IPS-NIHi7 (cell line): Measurements from ENCODE around the gene GATA6.

Experiments
- DNase-seq: peaks from one replicate; pipeline ENCODE4 v3.0.0; 2012; ENCODE audit warnings: mixed read lengths; ENCODE audit errors: extremely low spot score

The GATA6 gene

DNA sequence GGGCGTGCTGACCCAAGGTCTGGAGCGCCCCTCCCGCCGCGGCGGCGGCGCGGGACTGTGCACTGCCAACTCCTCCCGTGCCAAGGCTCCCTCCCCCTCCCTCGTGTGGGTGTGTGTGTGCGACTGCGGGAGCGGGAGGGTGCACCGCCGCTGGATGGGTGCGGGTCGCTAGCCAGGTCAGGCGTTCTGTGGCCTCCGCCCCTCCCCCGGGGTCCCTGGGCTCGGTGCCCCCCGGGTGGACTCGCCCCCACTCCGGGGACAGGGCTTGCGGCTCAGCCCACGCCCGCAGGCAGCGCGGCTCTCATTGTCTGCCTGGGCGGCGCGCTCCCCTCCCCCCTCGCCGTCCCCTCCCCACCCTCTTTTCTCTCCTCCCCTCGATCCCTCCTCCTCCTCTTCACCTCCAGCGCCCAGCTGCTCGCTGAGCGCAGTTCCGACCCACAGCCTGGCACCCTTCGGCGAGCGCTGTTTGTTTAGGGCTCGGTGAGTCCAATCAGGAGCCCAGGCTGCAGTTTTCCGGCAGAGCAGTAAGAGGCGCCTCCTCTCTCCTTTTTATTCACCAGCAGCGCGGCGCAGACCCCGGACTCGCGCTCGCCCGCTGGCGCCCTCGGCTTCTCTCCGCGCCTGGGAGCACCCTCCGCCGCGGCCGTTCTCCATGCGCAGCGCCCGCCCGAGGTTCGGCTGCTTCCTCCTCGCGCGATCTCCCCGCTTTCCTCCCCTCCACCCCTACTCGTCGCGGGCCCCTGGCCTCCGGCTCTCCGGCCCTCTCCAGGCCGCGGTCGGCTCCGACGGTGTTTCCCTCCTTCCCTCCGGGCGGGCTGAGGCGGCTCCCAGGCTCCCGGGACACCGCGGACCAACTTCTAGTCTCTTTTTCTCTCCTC, at the start of gene GATA6:
Gene GATA6 (plus strand): TSS at position 579 of the 878 bp plus-strand sequence. CDS start 1,556 bp downstream, outside the sequence.
- DNase-seq, result peak; percentile 74

DNA sequence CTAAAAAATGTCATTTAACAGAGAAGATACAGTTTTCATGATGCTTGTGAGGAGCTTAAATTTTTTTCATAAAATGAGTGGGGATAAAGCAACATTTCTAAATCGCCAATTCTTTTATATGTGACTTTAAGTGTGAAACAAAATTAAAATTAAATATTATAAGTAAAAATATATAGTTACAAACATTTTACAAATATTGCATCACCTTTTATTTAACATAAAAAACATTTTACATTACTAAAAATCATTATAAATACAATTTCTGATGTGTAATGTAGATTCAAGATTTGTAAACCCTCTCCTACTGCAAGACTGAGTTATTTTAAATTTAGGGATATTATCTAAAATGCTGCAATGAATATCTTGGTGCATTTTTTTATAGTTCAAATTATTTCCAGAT, 44.4 kb upstream of the GATA6 start:
- DNase-seq, result no peak

DNA sequence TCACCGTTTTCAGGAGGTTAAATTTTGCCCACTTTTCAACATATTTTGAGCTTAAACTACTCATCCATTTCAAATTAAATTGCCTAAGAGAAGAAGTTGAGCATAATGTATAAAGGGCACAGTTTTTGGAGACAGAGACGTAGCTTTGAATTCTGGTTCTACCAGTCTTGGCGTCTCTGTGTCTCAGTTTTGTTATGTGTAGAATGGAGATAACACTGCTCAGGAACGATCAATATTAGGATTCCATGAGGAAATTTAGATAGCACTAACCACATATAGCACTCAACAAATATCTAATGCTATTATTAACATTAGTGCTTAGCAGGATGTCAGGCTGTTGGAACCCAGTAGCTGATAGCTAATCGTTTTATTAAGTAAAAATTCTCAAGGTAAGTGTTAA, 40.4 kb upstream of the GATA6 start:
- DNase-seq, result no peak

DNA sequence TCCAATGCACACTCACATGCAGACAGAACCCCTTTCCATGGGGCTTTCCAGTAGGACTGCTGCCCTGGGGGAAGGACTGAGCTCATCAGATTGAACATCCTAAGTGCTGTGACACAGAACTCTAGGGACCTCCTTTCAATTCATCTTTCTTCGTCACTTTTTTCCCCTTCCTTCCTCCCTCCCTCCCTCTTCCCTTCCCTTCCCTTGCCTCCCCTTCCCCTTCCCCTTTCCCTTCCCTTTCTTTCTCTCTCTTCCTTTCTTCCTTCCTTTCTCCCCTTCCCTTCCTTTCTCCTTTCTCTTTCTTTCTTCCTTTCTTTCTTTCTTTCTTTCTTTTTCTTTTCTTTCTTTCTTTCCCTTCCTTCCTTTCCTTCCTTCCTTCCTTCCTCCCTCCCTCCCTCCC, 39.6 kb upstream of the GATA6 start:
- DNase-seq, result no peak

DNA sequence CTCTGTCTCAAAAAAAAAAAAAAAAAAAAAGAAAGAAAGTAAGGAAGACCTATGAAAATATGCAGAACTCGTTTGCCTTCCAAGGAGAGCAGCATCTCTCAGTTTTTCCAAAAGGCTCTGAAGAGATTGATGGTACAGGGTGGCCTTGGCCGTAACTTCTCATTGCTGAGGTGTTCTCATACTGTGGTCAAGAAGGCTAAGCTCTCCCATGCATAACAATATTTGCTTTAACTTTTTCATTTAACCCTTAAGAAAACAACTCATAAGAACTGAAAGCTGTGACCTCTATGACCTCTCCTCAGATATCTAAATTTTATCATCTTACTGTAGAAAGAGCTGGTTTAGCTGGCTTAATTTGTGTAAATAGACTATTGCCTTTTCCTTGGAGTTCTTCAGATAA, 37.1 kb upstream of the GATA6 start:
- no peak for DNase-seq

DNA sequence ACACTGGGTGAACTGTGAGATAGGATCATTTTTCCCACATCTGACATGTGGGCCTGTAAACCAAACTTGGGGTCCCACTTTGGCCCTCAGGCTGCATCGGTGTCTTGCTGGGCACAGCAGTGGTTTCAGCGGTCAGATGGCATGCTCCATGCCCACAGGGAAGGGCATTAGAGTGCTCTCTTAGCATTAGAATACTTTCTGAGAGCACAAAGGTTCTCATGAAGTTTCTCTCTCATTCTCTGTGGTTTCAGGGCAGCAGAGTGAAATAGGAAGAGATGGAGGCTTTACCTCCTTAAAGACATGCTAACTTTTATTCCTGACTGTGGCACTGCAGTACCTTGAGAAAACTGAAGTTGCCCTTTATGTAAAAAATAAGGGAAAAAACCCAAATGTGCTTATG, 36.6 kb upstream of the GATA6 start:
- DNase-seq, result no peak

DNA sequence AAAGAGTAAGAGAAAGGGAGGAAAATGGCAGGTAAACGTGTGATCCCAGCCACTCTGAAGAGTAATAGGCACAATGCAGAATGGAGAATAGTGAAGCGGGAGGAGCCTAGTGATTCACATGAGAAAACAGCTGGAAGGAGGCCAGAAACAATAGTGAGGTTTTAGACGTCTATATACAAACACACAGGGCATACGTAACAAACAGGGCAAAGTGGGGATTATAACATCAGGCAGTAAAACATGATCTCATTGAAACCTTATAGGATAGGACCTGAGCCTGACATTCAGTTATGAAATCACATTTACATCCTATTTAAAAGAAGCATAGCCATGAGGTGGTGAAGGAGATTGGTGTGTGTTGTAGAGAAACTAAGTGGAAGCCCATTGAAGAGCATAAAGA, 33.0 kb upstream of the GATA6 start:
- no peak for DNase-seq

DNA sequence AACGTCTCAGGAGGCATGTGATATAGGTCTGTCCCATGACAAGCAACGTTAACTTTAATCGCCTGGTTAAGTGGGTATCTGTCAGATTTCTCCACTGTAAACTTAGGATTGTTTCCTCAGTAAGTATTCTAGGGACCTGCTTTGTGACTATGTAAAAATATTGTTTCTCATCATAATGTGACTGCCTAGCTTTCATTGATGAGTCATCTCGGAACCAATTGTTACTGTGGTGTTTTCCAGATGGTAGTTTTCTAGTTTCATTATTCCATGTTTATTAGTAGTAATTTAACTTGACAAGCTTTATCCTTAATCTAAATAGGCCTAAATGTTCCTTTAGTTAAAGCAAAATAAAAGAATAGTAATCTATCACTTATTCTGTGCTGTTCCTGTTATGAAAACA, 28.2 kb upstream of the GATA6 start:
- DNase-seq, result no peak

DNA sequence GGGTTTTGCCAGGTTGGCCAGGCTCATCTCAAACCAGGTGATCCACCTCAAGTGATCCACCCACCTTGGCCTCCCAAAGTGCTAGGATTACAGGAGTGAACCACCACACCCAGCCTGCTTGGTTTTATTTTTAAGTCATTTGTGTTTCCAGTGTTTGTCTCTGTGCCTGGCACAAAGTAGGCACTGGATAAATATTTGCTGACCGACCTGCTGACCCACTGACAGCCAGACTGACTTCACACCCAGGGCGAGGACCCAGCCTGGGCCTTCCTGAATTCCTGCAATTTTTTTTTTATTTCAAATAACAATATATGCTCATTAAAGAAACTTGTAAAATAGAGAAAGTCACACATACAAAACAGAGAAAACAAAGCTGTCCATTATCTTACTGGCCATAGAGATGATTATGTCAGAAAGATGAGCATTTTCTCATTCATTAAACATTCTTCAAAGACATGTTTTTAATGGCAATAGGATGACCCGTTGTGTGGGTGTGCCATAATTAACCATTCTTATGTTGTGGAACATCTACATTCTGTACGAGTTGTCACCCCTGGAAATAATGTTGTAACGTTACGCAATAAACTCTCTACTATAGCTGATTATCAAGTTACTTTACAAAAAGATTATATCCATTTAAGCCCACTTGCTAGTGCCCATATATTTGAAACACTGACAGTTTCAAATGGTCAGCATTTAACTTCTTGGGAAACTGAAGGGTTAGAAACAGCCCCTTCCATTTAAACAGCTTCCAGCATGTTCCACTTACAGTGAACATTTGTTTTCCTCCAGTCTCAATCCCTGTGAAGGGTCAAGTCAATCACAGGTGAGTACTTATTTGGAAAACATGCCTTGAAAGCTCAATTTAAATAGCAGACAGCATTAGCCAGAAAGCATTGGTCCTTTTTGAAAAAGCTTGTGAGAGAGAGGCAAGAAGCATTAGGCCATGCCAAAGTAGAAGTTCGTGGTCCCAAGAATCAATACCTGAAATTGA, 25.7 kb upstream of the GATA6 start:
- DNase-seq, result no peak

DNA sequence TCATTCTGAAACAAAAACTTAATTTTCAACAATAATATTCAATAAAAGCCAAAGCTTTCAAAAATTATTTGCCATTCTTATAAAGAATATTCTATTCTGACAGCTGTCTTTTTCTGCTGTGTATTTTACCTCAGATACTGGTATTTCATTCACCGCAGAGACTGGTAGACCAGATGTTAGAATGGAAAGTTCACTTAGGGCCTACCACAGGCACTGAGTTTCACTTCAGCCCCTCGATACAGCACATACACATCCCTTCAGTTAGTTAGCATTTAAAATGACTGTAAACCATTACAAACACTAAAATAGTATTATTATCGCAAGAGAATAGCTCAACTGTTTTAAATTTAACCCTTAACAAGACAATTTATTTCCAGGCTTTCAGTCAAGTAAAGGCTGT, 24.2 kb upstream of the GATA6 start:
- DNase-seq, result no peak

DNA sequence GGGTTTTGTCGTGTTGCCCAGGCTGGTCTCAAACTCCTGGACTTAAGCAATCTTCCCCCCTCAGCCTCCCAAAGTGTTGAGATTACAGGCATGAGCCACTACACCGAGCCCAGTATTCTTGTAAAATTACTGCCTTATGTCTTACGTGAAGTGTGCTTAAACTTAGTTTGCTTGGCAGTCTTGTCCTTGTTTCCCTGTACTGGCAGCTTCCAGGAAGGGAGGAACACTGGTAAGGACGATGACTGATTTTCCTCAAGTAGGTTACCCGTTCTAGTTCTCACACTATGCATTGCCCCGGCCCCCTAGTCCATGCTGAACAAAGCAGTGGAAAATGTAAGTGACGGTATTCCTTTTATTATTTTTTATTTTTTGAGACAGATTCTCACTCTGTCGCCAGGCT, 19.7 kb upstream of the GATA6 start:
- DNase-seq, result no peak

DNA sequence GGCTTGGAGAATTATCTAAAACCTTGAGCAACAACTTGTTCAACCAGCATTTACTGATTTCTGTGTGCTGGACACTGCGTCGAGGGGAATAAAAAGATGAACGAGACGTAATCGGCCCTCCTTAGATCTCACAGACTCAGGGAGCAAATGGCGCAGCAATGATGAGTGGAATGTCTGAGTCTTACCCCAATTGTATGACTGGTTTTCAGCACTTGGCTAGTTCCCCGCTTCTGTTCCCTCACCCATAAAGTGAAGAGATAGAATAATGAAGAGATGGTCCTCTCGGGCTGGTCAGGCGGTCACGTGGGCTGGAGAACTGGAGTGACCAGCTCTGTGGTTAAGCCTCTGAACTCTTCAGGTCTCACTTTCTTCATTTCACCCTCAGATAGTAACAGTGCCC, 17.3 kb upstream of the GATA6 start:
- no peak for DNase-seq

DNA sequence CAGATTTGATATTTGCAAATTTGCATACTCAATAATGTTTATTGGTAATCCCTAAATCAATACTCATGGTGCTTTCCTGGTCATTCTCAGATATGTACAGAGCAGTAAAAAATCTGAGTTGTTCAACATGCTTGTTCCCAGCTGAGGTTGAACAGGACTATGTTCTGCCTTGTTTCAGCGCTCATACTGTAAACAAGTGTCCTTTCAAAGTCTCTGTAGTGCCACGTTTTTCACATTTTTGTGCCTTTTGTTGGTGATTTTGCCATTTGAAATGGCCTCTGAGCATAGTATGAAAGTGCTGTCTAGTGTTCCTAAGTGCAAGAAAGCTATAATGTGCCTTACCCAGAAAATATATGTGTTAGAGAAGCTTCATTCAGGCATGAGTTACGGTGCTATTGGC, 16.0 kb upstream of the GATA6 start:
- no peak for DNase-seq

DNA sequence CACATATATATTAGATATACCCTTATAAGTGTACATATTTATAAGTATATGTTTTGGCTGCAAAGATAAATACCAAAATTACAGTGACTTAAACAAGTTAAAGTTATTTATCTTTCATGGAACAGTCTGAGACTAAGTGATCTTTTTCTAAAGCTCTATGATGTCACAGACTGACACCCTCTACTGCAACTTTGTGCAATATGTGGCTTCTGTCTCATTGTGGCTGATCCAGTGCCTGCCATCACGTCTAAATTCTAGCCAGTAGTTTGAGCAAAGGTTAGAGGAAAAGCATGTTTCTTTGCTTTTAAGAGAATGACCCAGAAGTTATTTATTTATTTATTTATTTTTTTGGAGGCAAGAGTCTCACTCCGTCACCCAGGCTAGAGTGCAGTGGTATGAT, 13.8 kb upstream of the GATA6 start:
- DNase-seq, result no peak

DNA sequence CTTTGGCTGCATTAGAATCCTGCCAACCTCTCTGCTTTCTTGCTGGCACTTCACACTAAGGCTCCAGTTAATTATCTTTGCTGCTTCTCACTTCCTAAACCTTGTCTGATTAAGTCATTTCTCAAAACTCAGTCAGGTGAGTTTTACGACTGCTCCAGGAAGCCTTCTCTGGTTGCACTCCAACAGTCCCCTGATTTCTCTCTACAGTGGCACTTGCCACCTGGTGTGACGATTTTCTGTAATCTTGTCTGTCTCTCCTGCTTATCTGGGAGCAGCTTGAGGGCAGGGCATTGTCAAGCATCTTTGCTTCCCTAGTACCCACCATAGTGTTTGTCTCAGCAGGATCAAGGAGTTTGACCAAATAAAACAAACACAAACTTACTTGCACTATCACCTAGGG, 10.4 kb upstream of the GATA6 start:
- DNase-seq, result no peak

DNA sequence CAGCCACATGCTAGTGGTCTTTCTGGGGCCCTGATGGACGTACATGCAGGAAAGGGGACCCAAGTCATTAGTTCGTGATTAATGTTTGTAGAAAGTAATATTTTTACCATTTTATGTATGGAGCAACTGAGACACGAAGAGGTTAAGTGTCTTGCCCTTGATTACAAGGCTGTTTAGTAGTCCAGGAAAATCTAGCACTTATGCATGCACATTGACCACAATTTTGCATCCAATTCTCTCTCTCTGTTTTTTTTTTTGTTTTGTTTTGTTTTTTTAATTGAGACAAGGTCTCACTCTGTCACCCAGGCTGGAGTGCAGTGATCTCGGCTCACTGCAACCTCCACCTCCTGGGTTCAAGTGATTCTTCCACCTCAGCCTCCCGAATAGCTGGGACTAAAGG, 8.3 kb upstream of the GATA6 start:
- no peak for DNase-seq

DNA sequence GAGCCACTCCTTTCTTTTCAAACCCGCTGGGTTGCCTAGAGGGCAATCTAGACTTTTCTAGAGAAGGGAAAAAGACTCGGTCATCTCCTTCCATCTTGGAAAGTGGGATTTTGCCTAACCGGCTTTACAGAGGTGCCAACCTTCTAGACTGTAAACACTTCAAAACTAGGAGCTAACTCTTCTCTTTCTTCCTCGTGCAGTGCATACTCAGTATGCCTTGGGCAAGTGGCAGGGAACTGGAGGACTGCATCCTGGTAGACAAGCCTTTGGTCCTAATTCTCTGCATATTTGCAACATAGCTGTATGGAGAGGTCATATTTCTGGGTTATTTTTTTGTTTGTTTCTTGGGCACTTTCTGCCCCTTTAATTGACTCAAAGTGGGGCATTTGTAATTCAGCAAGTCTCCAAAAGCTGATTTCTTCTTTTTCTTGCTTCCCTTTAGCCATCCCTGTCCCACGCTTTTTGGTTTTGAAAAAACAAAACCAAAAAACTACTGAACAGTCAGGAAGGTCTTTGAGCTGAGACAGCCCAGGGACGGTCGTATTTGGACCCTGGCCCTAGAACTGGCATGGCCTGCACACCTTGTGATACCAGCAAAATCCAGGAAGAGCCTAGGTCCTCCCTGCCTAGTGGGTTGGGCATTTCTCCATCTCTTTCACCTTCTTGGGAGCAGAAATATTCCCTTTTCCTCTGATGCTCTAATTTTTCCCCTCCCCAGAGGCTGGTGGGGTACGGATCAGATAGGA, 5.8 kb upstream of the GATA6 start:
- no peak for DNase-seq

DNA sequence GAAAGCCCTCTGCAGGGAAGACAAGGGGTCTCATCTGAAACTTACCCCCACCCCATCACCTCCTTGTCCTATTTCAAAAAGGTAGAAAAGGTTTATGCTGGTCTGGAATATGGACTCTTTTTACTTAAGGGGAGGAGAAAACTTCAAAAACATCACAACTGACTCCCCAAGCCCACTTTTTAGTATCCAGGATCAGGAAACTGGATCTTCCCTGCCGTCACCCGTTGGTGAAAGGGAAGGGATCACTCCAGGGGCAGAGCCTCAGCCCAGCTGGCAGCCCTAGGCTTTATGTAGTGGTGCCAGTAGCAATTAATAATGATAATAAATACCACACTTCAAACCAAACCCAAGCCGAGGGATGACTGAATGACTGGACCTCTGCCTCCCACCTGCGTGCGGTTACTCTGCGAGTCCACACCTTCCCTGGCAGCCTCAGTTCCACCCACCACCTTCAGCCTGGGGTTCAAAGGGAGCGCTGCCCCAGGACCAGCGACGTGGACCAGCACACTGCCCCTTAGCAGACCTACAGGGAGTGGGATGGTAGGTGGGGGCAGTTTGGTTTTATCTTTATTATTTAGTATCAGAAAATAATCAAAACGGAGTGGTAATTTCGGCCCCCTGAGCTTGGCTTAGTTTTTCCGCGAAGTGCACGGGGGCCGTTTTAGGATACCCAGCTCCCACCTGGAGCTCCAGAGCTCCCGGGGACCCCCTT, 4.9 kb upstream of the GATA6 start:
- DNase-seq, result no peak

DNA sequence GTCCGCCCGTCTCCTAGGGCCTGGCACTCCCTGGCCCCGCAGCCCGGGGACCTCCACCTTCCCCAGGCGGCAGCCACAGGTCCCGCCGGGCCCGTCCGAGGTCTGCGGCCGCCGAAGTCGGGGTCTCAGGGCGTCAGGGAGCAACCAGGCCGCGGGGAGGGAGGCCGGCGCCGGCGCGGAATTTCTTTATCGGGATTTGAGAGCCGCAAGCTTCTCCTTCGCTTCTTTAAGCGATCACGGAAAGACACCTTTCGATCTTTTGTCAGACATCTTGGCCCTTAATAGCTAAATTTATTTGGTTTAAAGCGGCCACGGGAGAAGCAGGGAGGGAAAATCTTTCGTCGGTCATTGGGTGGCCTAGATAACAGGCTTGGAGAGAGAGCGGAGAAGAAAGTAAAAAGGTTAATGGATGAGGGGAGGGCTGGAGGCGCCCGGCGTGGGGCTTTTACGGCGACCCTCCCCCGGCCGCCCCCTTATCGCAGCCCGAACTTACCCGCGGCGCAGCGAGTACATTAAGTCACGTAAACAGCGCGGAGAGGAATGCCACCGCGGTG, 4.3 kb upstream of the GATA6 start:
- no peak for DNase-seq

DNA sequence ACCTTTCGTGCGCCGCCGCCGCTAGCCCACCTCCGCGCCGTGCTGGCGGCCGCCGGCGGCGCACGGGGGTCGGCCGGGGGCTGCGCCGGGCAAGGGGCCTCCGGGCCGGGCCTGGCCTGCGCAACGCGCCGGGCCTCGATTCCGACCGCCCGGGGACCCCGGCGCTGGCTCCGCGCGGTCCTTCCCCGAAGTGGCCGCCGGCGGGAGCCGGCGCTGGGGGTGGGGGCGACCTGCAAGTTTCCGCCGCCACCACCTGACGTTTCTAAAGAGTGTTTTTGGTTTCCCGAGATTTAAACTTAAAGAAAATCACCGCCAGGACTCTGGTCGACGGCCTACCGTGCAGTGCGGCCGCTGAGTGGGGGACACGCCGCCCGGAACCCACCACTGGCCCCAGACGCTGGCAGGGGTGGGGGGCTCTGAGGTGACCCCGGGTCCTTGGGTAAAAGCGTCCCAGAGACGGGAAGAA, 3.8 kb upstream of the GATA6 start:
- no peak for DNase-seq
